ENCODE data around the gene CFLAR. TPM values are rescaled to one million over a fixed set of nuclear protein-coding genes. Genes with fewer than 3 reads are reported as not detected.
A peak's percentile ranks its signal among the peaks of the same experiment; 100 is the strongest.

Gene CFLAR
- total RNA-seq, 4 donors from 2014 or later: 158 to 284 (median 220) TPM

- no peak for DNase-seq (ENCODE audit: low spot score in 2 of 2)
- Histone ChIP-seq H3K27ac (no peak overlapping the region), H3K36me3 (no peaks in the 10 kb centered on the region), H3K4me1 (peaks cover 0 to 5% (median 0%) of the 10 kb centered on the region in 4 donors), H3K27me3 (no peaks in the 10 kb centered on the region), H3K9me3 (no peaks in the 10 kb centered on the region), H3K4me3 (no peak overlapping the region)
- 80 to 92% methylated on average over 3 of the region's 3 CpGs for WGBS, 2 donors
- TF ChIP-seq POLR2A (IDR thresholded peaks at IDR 0.05) (no peak), CTCF (IDR thresholded peaks at IDR 0.05) (no peak), EP300 (IDR thresholded peaks at IDR 0.05) (no peak)
These were observed 89.5 kb downstream of the CFLAR start for GRCh38 chr2:201205515-201205849.

GRCh38 chr2:201208563-201209252 lies 92.7 kb downstream of the CFLAR start:
- H3K4me3 ChIP-seq: no peak overlapping the region
- TF ChIP-seq CTCF (IDR thresholded peaks at IDR 0.05): no peak
- TF ChIP-seq POLR2A (IDR thresholded peaks at IDR 0.05): no peak
- peak in 1 of 2 donors; percentile 53 for TF ChIP-seq EP300 (IDR thresholded peaks at IDR 0.05)
- no peaks in the 10 kb centered on the region for H3K9me3 ChIP-seq
- no peaks in the 10 kb centered on the region for H3K27me3 ChIP-seq
- H3K27ac ChIP-seq: no peak overlapping the region
- 80 to 89% methylated on average over 12 of the region's 12 CpGs for WGBS, 2 donors
- peaks cover 0 to 5% (median 0%) of the 10 kb centered on the region in 4 donors for H3K4me1 ChIP-seq
- DNase-seq (ENCODE audit: low spot score in 2 of 2): peak in 1 of 2 donors; percentile 35
- H3K36me3 ChIP-seq: no peaks in the 10 kb centered on the region

GRCh38 chr2:201215963-201216362 lies 100.0 kb downstream of the CFLAR start:
- H3K4me3 ChIP-seq: no peak overlapping the region
- H3K9me3 ChIP-seq: no peaks in the 10 kb centered on the region
- WGBS, 2 donors: 96% methylated on average over 4 of the region's 4 CpGs
- no peak for TF ChIP-seq CTCF (IDR thresholded peaks at IDR 0.05)
- TF ChIP-seq POLR2A (IDR thresholded peaks at IDR 0.05): no peak
- TF ChIP-seq EP300 (IDR thresholded peaks at IDR 0.05): no peak
- no peak for DNase-seq (ENCODE audit: low spot score in 2 of 2)
- no peak overlapping the region for H3K27ac ChIP-seq
- peaks cover 0 to 10% (median 0%) of the 10 kb centered on the region in 3 donors for H3K36me3 ChIP-seq
- no peaks in the 10 kb centered on the region for H3K4me1 ChIP-seq
- no peaks in the 10 kb centered on the region for H3K27me3 ChIP-seq

- Histone ChIP-seq H3K27ac (no peak overlapping the region), H3K9me3 (no peaks in the 10 kb centered on the region), H3K36me3 (peaks cover 0 to 10% (median 0%) of the 10 kb centered on the region in 3 donors), H3K4me1 (no peaks in the 10 kb centered on the region), H3K27me3 (no peaks in the 10 kb centered on the region), H3K4me3 (no peak overlapping the region)
- TF ChIP-seq EP300 (IDR thresholded peaks at IDR 0.05): no peak
- WGBS, 2 donors: 65 to 82% methylated on average over 1 of the region's 1 CpG
- no peak for DNase-seq (ENCODE audit: low spot score in 2 of 2)
These were observed 101.0 kb downstream of the CFLAR start for GRCh38 chr2:201216918-201217317.

- Histone ChIP-seq H3K27ac (no peak overlapping the region), H3K27me3 (no peaks in the 10 kb centered on the region), H3K36me3 (peaks cover 0 to 10% (median 0%) of the 10 kb centered on the region in 3 donors), H3K4me1 (no peaks in the 10 kb centered on the region), H3K9me3 (no peaks in the 10 kb centered on the region), H3K4me3 (no peak overlapping the region)
- DNase-seq (ENCODE audit: low spot score in 2 of 2): no peak
- no peak for TF ChIP-seq CTCF (IDR thresholded peaks at IDR 0.05)
- WGBS, 2 donors: 93 to 94% methylated on average over 6 of the region's 6 CpGs
These were observed 102.8 kb downstream of the CFLAR start for GRCh38 chr2:201218780-201219179.

All from tibial nerve (tissue), 4 donors.